HL-60/S4 treated with phorbol 12-myristate 13-acetate at 8.2 ng/mL for 4 days and 3 days (cell line): Measurements from ENCODE around the gene SETMAR.
"Not testable (repeated sequence)": the region's sequence is repeated elsewhere in the genome, so short reads cannot be mapped to it uniquely, and the experiment has no call there.

ENCODE experiments used
- in situ Hi-C: fragments of 300-500 bp; cut with MboI; formaldehyde crosslinking; loops from 2 replicates; pipeline ENCODE4 v1.15.0; 2022; ENCODE audit warnings: low sequenced_read_pairs

Gene SETMAR

DNA sequence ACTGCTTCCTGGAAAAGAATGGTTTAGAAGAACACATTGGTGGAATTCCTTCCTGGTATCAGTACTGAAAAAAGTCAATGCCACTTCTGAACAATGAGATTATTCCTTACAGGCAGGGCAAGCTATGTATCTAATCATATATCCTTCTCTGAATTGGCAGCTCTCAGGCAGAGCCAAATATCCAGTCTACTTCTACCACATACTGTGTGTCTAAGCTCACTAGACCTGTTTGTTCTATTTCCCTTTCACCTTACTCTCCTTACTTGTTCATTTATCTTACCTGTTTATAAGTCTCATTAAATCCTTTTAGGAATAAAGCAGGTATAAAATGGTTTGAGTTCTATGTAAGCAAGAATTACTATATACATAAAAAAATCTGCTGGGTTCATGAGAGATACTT is 8.3 kb downstream of the SETMAR start:
- in situ Hi-C loops: no loop called here

GRCh38 chr3:4313606-4314293 is 10.6 kb downstream of the SETMAR start:
- in situ Hi-C loops: no loop called here

GRCh38 chr3:4314688-4315087 is 11.5 kb downstream of the SETMAR start:
- in situ Hi-C loops: no loop called here

GRCh38 chr3:4320096-4320911 is 17.1 kb downstream of the SETMAR start:
- in situ Hi-C loops: no loop called here

DNA sequence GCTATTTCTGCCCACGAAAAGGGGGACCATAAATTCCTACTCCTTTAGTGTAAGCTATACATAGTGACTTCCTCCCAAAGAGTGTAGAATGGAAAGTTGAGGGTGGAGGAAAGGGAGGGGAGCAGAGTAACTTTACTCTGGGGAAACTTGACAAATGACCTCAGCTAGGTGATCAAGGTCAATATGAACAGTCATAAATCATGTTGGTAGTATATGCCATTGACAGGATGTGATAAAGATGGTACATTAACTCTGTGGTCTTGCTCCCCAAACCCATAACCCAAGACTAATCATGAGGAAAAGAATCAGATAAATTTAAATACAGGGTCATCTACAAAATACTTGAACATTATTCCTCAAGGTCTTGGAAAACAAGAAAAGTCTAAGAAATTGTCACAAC is 18.6 kb downstream of the SETMAR start:
- in situ Hi-C loops: no loop called here

GRCh38 chr3:4322635-4323034 is 19.5 kb downstream of the SETMAR start:
- in situ Hi-C loops: no loop called here

DNA sequence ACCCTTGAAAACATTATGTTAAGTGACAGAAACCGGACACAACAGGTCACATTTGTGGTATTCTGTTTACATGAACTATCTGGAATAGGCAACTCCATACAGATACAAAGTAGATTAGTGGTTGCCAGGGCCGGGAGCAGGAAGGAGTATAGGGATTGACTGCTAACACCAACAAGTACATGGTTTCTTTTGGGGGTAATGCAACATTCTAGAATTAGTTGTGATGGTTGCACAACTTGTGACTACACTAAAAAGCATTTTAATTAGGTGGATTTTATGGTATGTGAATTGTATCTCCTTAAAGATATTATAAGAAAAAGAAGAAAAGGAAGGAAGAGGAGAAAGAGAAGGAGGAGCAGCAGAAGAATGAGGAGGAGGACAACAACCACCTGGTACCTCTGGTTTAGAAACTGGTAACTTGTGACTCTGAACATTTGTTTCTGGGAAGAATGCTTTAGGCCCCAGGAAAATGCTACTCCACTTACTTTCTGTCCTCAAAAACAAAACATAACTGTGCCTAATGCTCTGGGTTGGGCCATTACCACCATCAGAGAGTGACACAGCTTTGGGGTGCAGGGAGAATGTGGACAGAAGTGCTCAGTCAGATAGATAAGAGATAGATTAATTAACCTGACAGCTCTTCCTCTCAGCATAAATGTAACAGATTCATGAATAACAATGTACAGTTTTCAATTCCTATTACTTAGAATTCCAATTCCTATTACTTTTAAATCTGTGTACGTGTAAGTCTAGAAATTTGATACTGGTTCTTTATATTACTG is 20.3 kb downstream of the SETMAR start:
- in situ Hi-C loops: no loop called here

DNA sequence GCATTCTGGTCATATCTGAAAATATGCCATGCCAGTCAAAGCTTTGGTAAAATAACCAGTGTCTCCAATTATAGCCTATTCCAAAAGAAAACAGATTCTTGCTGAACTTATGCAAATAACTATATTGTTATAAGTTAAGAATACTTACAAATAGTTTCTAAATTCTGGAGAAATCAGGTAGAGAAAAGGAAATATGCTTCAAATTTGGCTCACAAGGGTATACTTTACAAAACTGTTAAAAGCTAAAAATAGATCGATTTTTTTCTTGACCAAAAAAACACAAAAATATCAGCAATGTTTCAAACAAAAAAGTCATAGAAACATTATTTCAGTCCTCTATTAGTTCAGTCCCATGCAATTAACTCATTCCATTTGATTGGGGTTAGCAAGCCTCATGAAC is 23.7 kb downstream of the SETMAR start:
- in situ Hi-C loops: no loop called here

- in situ Hi-C loops: not testable (repeated sequence)
Observed at GRCh38 chr3:4329806-4330205, 26.6 kb downstream of the SETMAR start.

- in situ Hi-C loops: no loop called here
Observed at GRCh38 chr3:4332111-4332510, 28.9 kb downstream of the SETMAR start.

- in situ Hi-C loops: no loop called here
Observed at GRCh38 chr3:4332574-4332973, 29.4 kb downstream of the SETMAR start.

DNA sequence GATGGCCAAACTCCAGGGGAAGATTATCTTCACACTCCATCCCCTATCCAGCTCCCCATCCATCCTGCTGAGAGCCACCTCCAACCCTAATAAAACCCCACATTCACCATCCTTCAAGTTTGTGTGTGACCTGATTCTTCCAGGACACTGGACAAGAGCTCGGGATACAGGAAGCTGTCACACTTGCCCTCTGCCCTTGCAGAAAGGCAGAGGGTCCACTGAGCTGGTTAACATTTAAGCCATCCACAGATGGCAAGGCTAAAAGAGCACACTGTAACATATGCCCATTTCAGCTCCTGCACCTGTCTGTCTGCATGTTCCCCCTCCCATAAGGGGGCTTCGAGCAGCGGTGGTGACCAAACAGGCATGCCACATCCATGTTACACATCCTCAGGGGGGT is 29.8 kb downstream of the SETMAR start:
- in situ Hi-C loops: no loop called here

GRCh38 chr3:4334548-4334947 is 31.4 kb downstream of the SETMAR start:
- in situ Hi-C loops: no loop called here

DNA sequence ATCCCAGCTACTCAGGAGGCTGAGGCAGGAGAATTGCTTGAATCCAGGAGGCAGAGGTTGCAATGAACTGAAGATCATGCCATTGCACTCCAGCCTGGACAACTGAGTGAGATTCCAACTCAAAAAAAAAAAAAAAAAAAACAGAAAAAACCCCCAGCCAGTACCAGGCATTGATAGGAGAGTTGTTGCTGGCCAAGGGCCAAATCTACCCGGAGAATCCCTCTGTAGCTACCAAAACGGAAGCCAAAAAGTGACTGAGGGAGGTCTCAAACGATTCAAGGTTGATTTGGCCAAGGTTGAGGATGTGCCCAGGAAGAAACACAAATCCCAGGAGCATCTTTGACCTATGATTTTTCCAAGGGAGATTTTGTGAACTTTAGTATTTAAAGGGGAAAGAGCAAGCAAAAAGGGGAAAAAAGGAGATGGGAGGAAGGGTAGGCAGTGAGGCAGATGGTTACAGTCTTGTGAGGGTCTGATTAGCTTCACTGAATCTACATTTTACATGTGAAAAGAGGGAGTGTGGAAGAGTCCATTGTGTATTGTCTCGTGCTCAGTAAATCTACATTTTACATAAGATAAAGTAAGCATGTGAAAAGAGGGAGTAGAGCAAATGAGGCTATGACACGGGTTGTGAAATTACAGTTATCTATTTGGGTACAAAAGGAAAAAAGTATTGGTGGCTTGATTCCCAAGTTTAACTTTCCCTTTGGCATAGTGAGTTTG is 32.8 kb downstream of the SETMAR start:
- in situ Hi-C loops: no loop called here

GRCh38 chr3:4336850-4337546 is 33.8 kb downstream of the SETMAR start:
- in situ Hi-C loops: no loop called here

DNA sequence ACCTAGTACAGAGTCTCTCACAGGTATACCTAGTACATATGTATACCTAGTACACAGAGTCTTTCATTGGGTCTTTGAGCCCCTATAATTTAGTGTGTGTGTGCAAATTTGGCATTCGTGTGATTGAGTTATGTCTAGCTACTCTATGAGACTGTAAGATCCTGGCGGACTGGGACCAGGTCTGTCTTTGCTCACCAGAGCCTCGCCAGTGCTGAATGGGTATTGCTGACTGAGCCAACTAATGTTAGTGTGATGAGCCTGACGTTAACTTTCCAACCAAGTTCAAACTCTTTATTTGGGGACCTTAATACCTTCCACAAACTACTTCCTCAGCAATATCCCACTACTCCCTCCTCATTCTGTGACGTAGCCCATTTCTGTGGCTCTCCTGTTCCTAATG is 35.6 kb downstream of the SETMAR start:
- in situ Hi-C loops: no loop called here

DNA sequence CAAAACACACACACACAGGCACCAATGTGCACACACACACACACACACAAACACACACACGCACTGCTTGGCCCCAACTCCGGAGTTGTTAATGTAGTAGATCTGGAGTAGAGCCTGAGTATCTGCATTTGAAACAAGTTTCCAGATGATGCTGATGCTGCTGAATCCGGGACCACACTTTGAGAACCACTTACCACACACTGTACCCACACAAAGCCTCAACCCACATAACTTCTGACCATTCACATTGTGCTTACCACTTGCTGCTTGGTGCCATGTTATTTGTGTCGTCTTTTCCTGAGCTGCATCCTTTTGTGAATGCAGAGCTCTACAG is 36.9 kb downstream of the SETMAR start:
- in situ Hi-C loops: loop anchor here (10.0 kb wide), 1 partner anchor 295 kb away; no protein-coding TSS in a partner anchor

DNA sequence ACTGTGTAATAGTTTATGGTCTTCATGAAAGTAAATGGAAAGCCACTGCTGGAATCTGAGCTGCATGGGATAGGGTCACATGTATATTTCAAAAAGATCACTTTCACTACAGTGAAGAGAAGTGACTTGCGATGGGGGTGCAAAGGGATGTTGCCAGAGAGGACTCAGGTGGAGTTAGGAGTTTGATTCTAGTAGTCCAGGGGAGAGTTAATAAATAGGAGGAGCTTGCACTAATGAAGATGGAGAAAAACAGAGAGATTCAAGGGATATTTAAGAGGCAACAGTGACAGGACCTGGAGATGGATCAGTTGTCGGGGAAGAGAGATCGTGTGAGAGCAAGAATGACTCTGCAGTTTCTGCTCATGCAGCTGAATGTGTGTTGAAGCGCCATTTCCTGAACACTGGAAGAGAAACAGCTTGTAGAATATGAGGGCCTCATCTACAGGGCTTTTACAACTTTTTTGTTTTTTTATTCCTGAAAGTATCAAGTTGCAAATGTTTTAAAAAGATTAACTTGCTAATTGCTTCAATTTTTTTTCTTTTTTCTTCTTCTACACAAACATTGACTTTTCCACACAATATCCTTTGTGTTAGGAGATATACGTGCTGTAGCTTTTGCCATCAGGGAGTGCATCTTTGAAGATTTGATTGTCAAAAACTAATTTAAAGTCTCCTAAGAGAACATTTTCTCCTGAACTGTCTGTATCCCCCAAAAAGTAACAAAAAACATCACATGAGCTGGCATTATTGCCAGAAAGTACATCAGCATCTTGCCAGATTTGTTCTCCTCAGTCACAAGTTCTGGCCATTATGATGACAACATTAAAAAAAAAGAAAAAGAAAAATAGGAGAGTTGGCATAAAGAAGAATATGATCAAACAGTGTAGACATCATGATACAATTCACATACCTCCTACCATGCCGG is 37.5 kb downstream of the SETMAR start:
- in situ Hi-C loops: loop anchor here (10.0 kb wide), 1 partner anchor 294 kb away; no protein-coding TSS in a partner anchor

DNA sequence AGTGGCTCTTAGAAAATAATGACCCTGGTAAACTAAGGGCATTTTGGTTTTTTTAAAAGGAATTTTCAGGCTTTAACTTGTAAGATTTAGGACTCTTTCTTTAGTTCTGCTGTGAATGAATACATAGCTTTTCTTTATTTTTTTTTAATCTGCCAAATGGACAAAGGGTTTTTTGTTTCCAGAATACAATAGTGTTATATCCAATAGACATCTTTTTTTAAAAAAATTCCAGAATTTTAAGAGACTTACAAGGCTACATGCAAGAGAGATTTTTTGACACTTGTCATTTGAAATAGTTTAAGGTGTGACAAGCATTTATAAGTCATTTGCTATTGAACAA is 38.1 kb downstream of the SETMAR start:
- in situ Hi-C loops: loop anchor here (10.0 kb wide), 1 partner anchor 293 kb away; no protein-coding TSS in a partner anchor
